SW 1271 (cell line): Measurements from ENCODE around the gene PBX1.

ENCODE experiments used
- DNase-seq, 2 experiments: peaks; one replicate each; lab custom pipeline; 2025; lab: John Stamatoyannopoulos, UW

PBX1 gene

GRCh38 chr1:164700683-164701082 is 141.7 kb downstream of the PBX1 start:
- no peak for DNase-seq

GRCh38 chr1:164701189-164701761 is 142.3 kb downstream of the PBX1 start:
- no peak for DNase-seq

GRCh38 chr1:164702216-164702615 is 143.2 kb downstream of the PBX1 start:
- DNase-seq: no peak

GRCh38 chr1:164702664-164703063 is 143.7 kb downstream of the PBX1 start:
- no peak for DNase-seq

GRCh38 chr1:164703463-164703862 is 144.5 kb downstream of the PBX1 start:
- no peak for DNase-seq

GRCh38 chr1:164703960-164704411 is 145.0 kb downstream of the PBX1 start:
- no peak for DNase-seq

- no peak for DNase-seq
Observed at GRCh38 chr1:164704954-164705353, 146.0 kb downstream of the PBX1 start.

- DNase-seq: no peak
Observed at GRCh38 chr1:164706606-164706987, 147.6 kb downstream of the PBX1 start.

GRCh38 chr1:164707868-164708331 is 148.9 kb downstream of the PBX1 start:
- no peak for DNase-seq

- no peak for DNase-seq
Observed at GRCh38 chr1:164708596-164708995, 149.6 kb downstream of the PBX1 start.

- DNase-seq: no peak
Observed at GRCh38 chr1:164709126-164709525, 150.1 kb downstream of the PBX1 start.

- no peak for DNase-seq
Observed at GRCh38 chr1:164709541-164710278, 150.7 kb downstream of the PBX1 start.

- DNase-seq: no peak
Observed at GRCh38 chr1:164712131-164713036, 153.4 kb downstream of the PBX1 start.

- DNase-seq: no peak
Observed at GRCh38 chr1:164713456-164714207, 154.6 kb downstream of the PBX1 start.

GRCh38 chr1:164716992-164717703 is 158.2 kb downstream of the PBX1 start:
- no peak for DNase-seq

- DNase-seq: no peak
Observed at GRCh38 chr1:164718821-164719220, 159.8 kb downstream of the PBX1 start.

GRCh38 chr1:164719676-164720439 is 160.9 kb downstream of the PBX1 start:
- no peak for DNase-seq

- DNase-seq: no peak
Observed at GRCh38 chr1:164720440-164721227, 161.7 kb downstream of the PBX1 start.

GRCh38 chr1:164721228-164721496 is 162.2 kb downstream of the PBX1 start:
- DNase-seq: no peak

GRCh38 chr1:164723296-164723798 is 164.4 kb downstream of the PBX1 start:
- DNase-seq: no peak
